GM21381 (cell line): Measurements from ENCODE around the gene MRNIP.

Source experiments
- ATAC-seq: cut with Tn5 transposase; IDR thresholded peaks from one replicate; pipeline ENCODE4 v1.9.1; 2021; ENCODE audit warnings: mild to moderate bottlenecking, moderate library complexity; ENCODE audit not compliant: unreplicated experiment

Gene MRNIP

GRCh38 chr5:179889885-179890284 is 31.3 kb upstream of the MRNIP start:
- no peak for ATAC-seq

- ATAC-seq, result no peak
Observed at GRCh38 chr5:179887802-179888201, 29.2 kb upstream of the MRNIP start.

GRCh38 chr5:179887095-179887494 is 28.5 kb upstream of the MRNIP start:
- no peak for ATAC-seq

- no peak for ATAC-seq
Observed at GRCh38 chr5:179886190-179886911, 27.7 kb upstream of the MRNIP start.

GRCh38 chr5:179885491-179886090 is 27.0 kb upstream of the MRNIP start:
- ATAC-seq, result no peak

- no peak for ATAC-seq
Observed at GRCh38 chr5:179883163-179883562, 24.5 kb upstream of the MRNIP start.

GRCh38 chr5:179882338-179882737 is 23.7 kb upstream of the MRNIP start:
- no peak for ATAC-seq

GRCh38 chr5:179880848-179881590 is 22.4 kb upstream of the MRNIP start:
- no peak for ATAC-seq

GRCh38 chr5:179880066-179880650 is 21.5 kb upstream of the MRNIP start:
- no peak for ATAC-seq

GRCh38 chr5:179879690-179880010 is 21.0 kb upstream of the MRNIP start:
- ATAC-seq, result no peak

- ATAC-seq, result no peak
Observed at GRCh38 chr5:179879003-179879689, 20.5 kb upstream of the MRNIP start.

- no peak for ATAC-seq
Observed at GRCh38 chr5:179878222-179879002, 19.8 kb upstream of the MRNIP start.

GRCh38 chr5:179876610-179876952 is 18.0 kb upstream of the MRNIP start:
- ATAC-seq, result no peak

GRCh38 chr5:179875741-179876609 is 17.4 kb upstream of the MRNIP start:
- ATAC-seq, result no peak

GRCh38 chr5:179874536-179875292 is 16.1 kb upstream of the MRNIP start:
- no peak for ATAC-seq

GRCh38 chr5:179874136-179874535 is 15.5 kb upstream of the MRNIP start:
- no peak for ATAC-seq

GRCh38 chr5:179873588-179874110 is 15.0 kb upstream of the MRNIP start:
- no peak for ATAC-seq

- no peak for ATAC-seq
Observed at GRCh38 chr5:179872828-179873575, 14.4 kb upstream of the MRNIP start.
